GM12892 (cell line): ENCODE results near the gene NPM3.

ENCODE experiments used
- DNase-seq: peaks from one replicate; pipeline ENCODE4 v3.0.0; 2011; ENCODE audit not compliant: insufficient read length
- FAIRE-seq: peaks from 2 replicates; lab custom pipeline; 2011; peaks lifted over from hg19 to GRCh38; lab: Jason Lieb, UNC
- POLR2A ChIP-seq: IDR thresholded peaks from 2 replicates; pipeline ENCODE4 v1.6.1; 2011; ENCODE audit warnings: low read depth, low read length, control low read depth
- POLR2AphosphoS5 ChIP-seq: IDR thresholded peaks from 2 replicates; pipeline ENCODE4 v1.6.1; 2011; ENCODE audit warnings: low read depth, low read length, control low read depth
- TAF1 ChIP-seq: IDR thresholded peaks from 2 replicates; pipeline ENCODE4 v1.6.1; 2011; ENCODE audit warnings: low read depth, mild to moderate bottlenecking, control low read depth, low read length, borderline replicate concordance

The NPM3 gene

GRCh38 chr10:101779544-101780186, 3.6 kb downstream of the NPM3 start:
- DNase-seq (peak; percentile 86), FAIRE-seq (peak; percentile 94)
- no peak for TF ChIP-seq POLR2A
- no peak for TF ChIP-seq POLR2AphosphoS5
- no peak for TF ChIP-seq TAF1

- DNase-seq (no peak), FAIRE-seq (no peak)
- TF ChIP-seq TAF1: no peak
- no peak for TF ChIP-seq POLR2AphosphoS5
- TF ChIP-seq POLR2A: no peak
These were observed 4.3 kb downstream of the NPM3 start for GRCh38 chr10:101778781-101779543.

- no peak for FAIRE-seq
- no peak for DNase-seq
- TF ChIP-seq POLR2A: no peak
- TF ChIP-seq POLR2AphosphoS5: no peak
- no peak for TF ChIP-seq TAF1
These were observed 5.0 kb downstream of the NPM3 start for GRCh38 chr10:101778151-101778780.

GRCh38 chr10:101777619-101778145, 5.6 kb downstream of the NPM3 start:
- DNase-seq (no peak), FAIRE-seq (no peak)
- no peak for TF ChIP-seq POLR2AphosphoS5
- no peak for TF ChIP-seq TAF1
- TF ChIP-seq POLR2A: no peak

- DNase-seq (no peak), FAIRE-seq (no peak)
- TF ChIP-seq POLR2A: no peak
- no peak for TF ChIP-seq POLR2AphosphoS5
- TF ChIP-seq TAF1: no peak
These were observed 7.0 kb downstream of the NPM3 start for GRCh38 chr10:101776161-101776817.

GRCh38 chr10:101775273-101776160, 7.7 kb downstream of the NPM3 start, which contains the start of gene FGF8:
TSS of gene FGF8 (minus strand) at chr10:101776114. CDS start at chr10:101775900, 214 bp downstream.
- FAIRE-seq (no peak), DNase-seq (no peak)
- TF ChIP-seq POLR2AphosphoS5 (no peak), TAF1 (no peak), POLR2A (no peak)

GRCh38 chr10:101774589-101775272, 8.5 kb downstream of the NPM3 start:
- no peak for DNase-seq
- no peak for FAIRE-seq

GRCh38 chr10:101773923-101774588, 9.2 kb downstream of the NPM3 start:
- no peak for FAIRE-seq

More at GRCh38 chr10:101774589-101775272, 8.5 kb downstream of the NPM3 start:
- no peak for TF ChIP-seq POLR2A
- TF ChIP-seq POLR2AphosphoS5: no peak
- TF ChIP-seq TAF1: no peak

GRCh38 chr10:101772895-101773761, 10.1 kb downstream of the NPM3 start:
- TF ChIP-seq TAF1: no peak
- no peak for TF ChIP-seq POLR2AphosphoS5
- no peak for TF ChIP-seq POLR2A
- DNase-seq: no peak
- no peak for FAIRE-seq

More at GRCh38 chr10:101773923-101774588, 9.2 kb downstream of the NPM3 start:
- no peak for DNase-seq
- TF ChIP-seq POLR2A: no peak
- TF ChIP-seq POLR2AphosphoS5: no peak
- TF ChIP-seq TAF1: no peak
